OCI-LY7 (cell line): ENCODE results near the gene POLA2. TPM values are rescaled to one million over a fixed set of nuclear protein-coding genes. Genes with fewer than 3 reads are reported as not detected.

Experiments used
- BruUV-seq: library from RNA; stranded (reverse); fragments of 400-500 nt; replicated peaks from 2 replicates; lab custom pipeline; 2021; lab: Mats Ljungman, UMichigan
- CTCF ChIA-PET: fragments of 300-600 bp; sonication (Branson Sonifier 250); formaldehyde crosslinking; loops from one replicate; lab custom pipeline; 2022; ENCODE audit warnings: antibody characterized with exemption; ENCODE audit not compliant: unreplicated experiment; lab: Charles Lee
- POLR2A ChIA-PET: fragments of 300-600 bp; sonication (Branson Sonifier 250); formaldehyde crosslinking; loops from one replicate; lab custom pipeline; 2022; ENCODE audit warnings: antibody characterized with exemption; lab: Charles Lee
- DNase-seq: peaks from one replicate; pipeline ENCODE4 v3.0.0-alpha.2; 2015; ENCODE audit warnings: low spot score
- H2AFZ ChIP-seq: fragments of 200-600 bp; sonication (generic), shearing (Covaris generic); 2 replicates; pipeline ENCODE4 v1.6.1; 2014; ENCODE audit warnings: mild to moderate bottlenecking, antibody characterized with exemption, low read length, moderate library complexity
- H3K27ac ChIP-seq: fragments of 200-600 bp; sonication (generic); 2 replicates; pipeline ENCODE4 v1.5.1; 2014; ENCODE audit warnings: mixed run types, low read depth, mild to moderate bottlenecking, moderate library complexity, low read length, inconsistent platforms; ENCODE audit not compliant: poor library complexity, severe bottlenecking
- H3K36me3 ChIP-seq: fragments of 200-600 bp; sonication (generic); 2 replicates; pipeline ENCODE4 v1.6.1; 2014; ENCODE audit warnings: mild to moderate bottlenecking, antibody characterized with exemption, low read length, moderate library complexity, mixed read lengths; ENCODE audit not compliant: insufficient read depth
- H3K4me1 ChIP-seq: fragments of 200-600 bp; sonication (generic); 2 replicates; pipeline ENCODE4 v1.5.1; 2014; ENCODE audit warnings: mild to moderate bottlenecking, low read length; ENCODE audit not compliant: insufficient read depth, poor library complexity, severe bottlenecking
- H3K4me2 ChIP-seq: fragments of 200-600 bp; sonication (generic); 2 replicates; pipeline ENCODE4 v1.6.1; 2014; ENCODE audit warnings: mild to moderate bottlenecking, low read length
- H3K4me3 ChIP-seq: fragments of 200-600 bp; sonication (generic); 2 replicates; pipeline ENCODE4 v1.5.1; 2014; ENCODE audit warnings: mild to moderate bottlenecking, low read depth, low read length; ENCODE audit not compliant: poor library complexity, severe bottlenecking
- H3K79me2 ChIP-seq: fragments of 200-600 bp; sonication (generic); 2 replicates; pipeline ENCODE4 v1.6.1; 2016; ENCODE audit warnings: low read depth, mild to moderate bottlenecking, low read length, moderate library complexity, mixed read lengths; ENCODE audit not compliant: insufficient read depth
- H3K9me2 ChIP-seq: fragments of 200-600 bp; sonication (generic); 2 replicates; pipeline ENCODE4 v1.6.1; 2016; ENCODE audit warnings: mild to moderate bottlenecking, low read length, mixed read lengths; ENCODE audit not compliant: insufficient read depth
- H3K9me3 ChIP-seq: fragments of 200-600 bp; sonication (generic); 2 replicates; pipeline ENCODE4 v1.6.1; 2014; ENCODE audit warnings: mild to moderate bottlenecking, mixed run types, low read length, mixed read lengths
- H4K20me1 ChIP-seq: fragments of 200-600 bp; sonication (generic); 2 replicates; pipeline ENCODE4 v1.6.1; 2014; ENCODE audit warnings: mild to moderate bottlenecking, antibody characterized with exemption, low read length, moderate library complexity, mixed read lengths; ENCODE audit not compliant: insufficient read depth
- EZH2phosphoT487 ChIP-seq: fragments of 200-600 bp; sonication (generic); IDR thresholded peaks from 2 replicates; pipeline ENCODE4 v1.6.1; 2018; ENCODE audit warnings: low read depth, borderline replicate concordance, mild to moderate bottlenecking, mixed run types, antibody characterized with exemption, low read length, moderate library complexity, mixed read lengths
- intact Hi-C: fragments of 100-400 bp; cut with micrococcal nuclease; formaldehyde crosslinking; loops from one replicate; pipeline ENCODE4 v1.10.0; 2022; ENCODE audit not compliant: unreplicated experiment
- total RNA-seq, 2 experiments: library from RNA; depleted of rRNA in 1 of 2; stranded (reverse); fragments of >200 nt in 1 of 2; shearing (Covaris generic) in 1 of 2; gene quantifications; 2 replicates each; pipeline ENCODE4 v1.2.3, GENCODE V29; 2014 to 2022
- TF ChIP-seq, protein P1 (sequence below): fragments of 200-600 bp; sonication (generic); conservative IDR thresholded peaks from 2 replicates; pipeline ENCODE4 v1.5.1; 2014; ENCODE audit warnings: mild to moderate bottlenecking, antibody characterized with exemption, low read length, moderate library complexity, mixed read lengths

The POLA2 gene
- total RNA-seq, 2 experiments from 2014 or later = 47.5 to 89.1 TPM

DNA sequence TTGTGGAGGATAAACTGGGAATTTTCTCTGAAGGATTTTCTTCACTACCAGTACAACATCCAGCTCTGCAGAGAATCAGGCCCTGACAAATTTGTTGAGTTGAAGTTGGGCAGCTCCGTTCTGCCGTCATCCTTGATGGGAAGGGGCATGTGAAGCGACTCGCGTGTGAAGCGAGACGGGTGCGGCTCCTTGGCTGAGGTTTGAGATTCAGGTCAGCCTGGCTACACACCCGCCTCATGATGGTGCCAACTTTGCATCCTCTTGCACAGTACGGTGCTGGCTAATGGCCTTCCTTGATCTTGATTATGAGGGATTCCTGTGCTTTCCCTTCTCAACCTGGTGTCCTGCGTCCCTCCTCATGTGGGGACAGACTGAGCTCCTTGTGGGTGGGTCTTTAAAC lies 33.2 kb downstream of the POLA2 start:
- Histone ChIP-seq H3K4me1 (no peaks in the 10 kb centered on the region), H3K4me3 (no peak overlapping the region), H2AFZ (no peak overlapping the region), H4K20me1 (no peaks in the 10 kb centered on the region), H3K27ac (no peak overlapping the region), H3K9me3 (no peaks in the 10 kb centered on the region), H3K79me2 (no peaks in the 10 kb centered on the region), H3K36me3 (peaks cover 97% of the 10 kb centered on the region), H3K9me2 (no peaks in the 10 kb centered on the region), H3K4me2 (no peak overlapping the region)
- ChIA-PET POLR2A (interaction anchor here (1.1 kb wide), 1 partner anchor 31 kb away, joined by 3 read pairs; no protein-coding TSS in a partner anchor), CTCF (no interaction called here)
- TF ChIP-seq, protein P1, sequence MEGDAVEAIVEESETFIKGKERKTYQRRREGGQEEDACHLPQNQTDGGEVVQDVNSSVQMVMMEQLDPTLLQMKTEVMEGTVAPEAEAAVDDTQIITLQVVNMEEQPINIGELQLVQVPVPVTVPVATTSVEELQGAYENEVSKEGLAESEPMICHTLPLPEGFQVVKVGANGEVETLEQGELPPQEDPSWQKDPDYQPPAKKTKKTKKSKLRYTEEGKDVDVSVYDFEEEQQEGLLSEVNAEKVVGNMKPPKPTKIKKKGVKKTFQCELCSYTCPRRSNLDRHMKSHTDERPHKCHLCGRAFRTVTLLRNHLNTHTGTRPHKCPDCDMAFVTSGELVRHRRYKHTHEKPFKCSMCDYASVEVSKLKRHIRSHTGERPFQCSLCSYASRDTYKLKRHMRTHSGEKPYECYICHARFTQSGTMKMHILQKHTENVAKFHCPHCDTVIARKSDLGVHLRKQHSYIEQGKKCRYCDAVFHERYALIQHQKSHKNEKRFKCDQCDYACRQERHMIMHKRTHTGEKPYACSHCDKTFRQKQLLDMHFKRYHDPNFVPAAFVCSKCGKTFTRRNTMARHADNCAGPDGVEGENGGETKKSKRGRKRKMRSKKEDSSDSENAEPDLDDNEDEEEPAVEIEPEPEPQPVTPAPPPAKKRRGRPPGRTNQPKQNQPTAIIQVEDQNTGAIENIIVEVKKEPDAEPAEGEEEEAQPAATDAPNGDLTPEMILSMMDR = no peak
- TF ChIP-seq EZH2phosphoT487 = no peak
- DNase-seq = no peak
- no TSS peak for BruUV-seq
- intact Hi-C loops = no loop called here

DNA sequence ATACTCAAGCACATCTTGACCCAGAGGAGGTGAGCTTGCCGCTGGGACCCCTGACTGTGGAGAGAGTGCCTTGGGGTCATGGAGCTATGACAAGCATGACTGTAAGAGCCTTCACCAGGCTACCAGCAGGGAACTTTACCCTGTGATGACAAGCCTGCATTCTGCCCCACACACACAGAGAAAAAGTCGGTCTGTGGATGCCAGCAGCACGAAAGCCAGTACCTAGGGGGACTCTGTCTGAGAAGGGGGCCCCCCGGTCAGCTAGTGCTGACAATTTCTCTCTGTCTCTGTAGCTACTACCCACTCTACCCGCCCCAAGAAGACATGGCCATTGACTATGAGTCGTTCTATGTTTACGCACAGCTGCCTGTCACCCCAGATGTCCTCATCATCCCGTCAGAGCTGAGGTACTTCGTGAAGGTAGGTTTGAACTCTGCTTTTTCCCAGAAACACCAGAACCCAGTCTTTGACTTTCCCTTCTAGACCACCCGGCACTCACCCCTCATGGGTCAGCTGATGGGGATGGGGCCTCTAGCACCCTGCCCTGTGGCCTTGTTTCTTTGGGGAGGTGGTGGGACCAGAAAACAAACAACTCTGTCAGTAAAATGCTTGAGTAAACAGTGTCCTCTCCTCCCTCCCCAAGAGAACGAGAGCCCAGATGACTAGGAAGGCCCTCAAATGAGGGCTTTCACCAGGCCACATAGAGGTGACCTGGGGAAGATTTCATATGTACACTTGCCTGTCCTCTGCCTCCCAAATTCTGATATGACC lies 34.0 kb downstream of the POLA2 start:
- Histone ChIP-seq H3K4me1 (no peaks in the 10 kb centered on the region), H3K4me2 (no peak overlapping the region), H3K79me2 (no peaks in the 10 kb centered on the region), H4K20me1 (no peaks in the 10 kb centered on the region), H3K27ac (no peak overlapping the region), H3K9me3 (no peaks in the 10 kb centered on the region), H3K36me3 (peaks cover 93% of the 10 kb centered on the region), H3K4me3 (no peak overlapping the region), H3K9me2 (no peaks in the 10 kb centered on the region), H2AFZ (no peak overlapping the region)
- DNase-seq = no peak
- CTCF ChIA-PET = no interaction called here
- no TSS peak for BruUV-seq
- TF ChIP-seq EZH2phosphoT487 = no peak
- TF ChIP-seq, protein P1 = no peak
- intact Hi-C loops = no loop called here
- POLR2A ChIA-PET = interaction anchor here (0.6 to 1.1 kb wide), 3 partner anchors 29 to 32 kb away, joined by 3 to 4 read pairs (median 3); no protein-coding TSS in a partner anchor
